ENCODE measurements around the gene CHMP4B. TPM values are rescaled to one million over a fixed set of nuclear protein-coding genes. Genes with fewer than 3 reads are reported as not detected.

CHMP4B gene
- total and polyA plus RNA-seq, 5 donors from 2014 or later, result 3.1 to 49.0 (median 4.8) TPM

GRCh38 chr20:33841436-33841799 is 30.3 kb downstream of the CHMP4B start:
- Histone ChIP-seq H3K27me3 (ENCODE audit: control insufficient read depth, insufficient read depth, low read length) (no peaks in the 10 kb centered on the region), H3K4me1 (ENCODE audit: control insufficient read depth, insufficient read depth, low read length, poor library complexity, severe bottlenecking) (peaks cover 44% of the 10 kb centered on the region), H3K27ac (ENCODE audit: insufficient read depth, low read length, poor library complexity, severe bottlenecking) (no peak overlapping the region), H3K9me3 (ENCODE audit: control insufficient read depth in 2 of 2, low read length in 2 of 2) (no peaks in the 10 kb centered on the region), H3K36me3 (ENCODE audit: control insufficient read depth, insufficient read depth, low read length) (no peaks in the 10 kb centered on the region), H3K4me3 (ENCODE audit: low read depth, low read length) (no peak overlapping the region)
- DNase-seq (no peak), ATAC-seq (ENCODE audit: low read depth in 2 of 2) (no peak)
- Mint-ChIP-seq H3K9me3 (no peaks in the 10 kb centered on the region), H3K36me3 (peaks cover 2% of the 10 kb centered on the region), H3K27ac (peak overlapping the region in 2 of 3 donors; percentile 47 to 68), H3K4me3 (peak overlapping the region in 1 of 4 donors; percentile 4), H3K4me1 (peaks cover 46 to 96% (median 69%) of the 10 kb centered on the region in 4 donors), H3K27me3 (no peaks in the 10 kb centered on the region)

- Histone ChIP-seq H3K27ac (ENCODE audit: insufficient read depth, low read length, poor library complexity, severe bottlenecking) (no peak overlapping the region), H3K27me3 (ENCODE audit: control insufficient read depth, insufficient read depth, low read length) (no peaks in the 10 kb centered on the region), H3K4me1 (ENCODE audit: control insufficient read depth, insufficient read depth, low read length, poor library complexity, severe bottlenecking) (peaks cover 50% of the 10 kb centered on the region), H3K9me3 (ENCODE audit: control insufficient read depth in 2 of 2, low read length in 2 of 2) (no peaks in the 10 kb centered on the region), H3K4me3 (ENCODE audit: low read depth, low read length) (peak overlapping the region; percentile 13), H3K36me3 (ENCODE audit: control insufficient read depth, insufficient read depth, low read length) (no peaks in the 10 kb centered on the region)
- Mint-ChIP-seq H3K9me3 (no peaks in the 10 kb centered on the region), H3K4me3 (peak overlapping the region in 2 of 4 donors; percentile 4 to 62), H3K4me1 (peaks cover 43 to 96% (median 71%) of the 10 kb centered on the region in 4 donors), H3K27me3 (no peaks in the 10 kb centered on the region), H3K27ac (peak overlapping the region in 2 of 3 donors; percentile 32 to 71), H3K36me3 (peaks cover 4% of the 10 kb centered on the region)
- no peak for ATAC-seq (ENCODE audit: low read depth in 2 of 2)
- DNase-seq, result no peak
Observed at GRCh38 chr20:33842346-33842745, 31.2 kb downstream of the CHMP4B start.

- H3K4me1 Mint-ChIP-seq, result peaks cover 38 to 92% (median 67%) of the 10 kb centered on the region in 4 donors
- DNase-seq (no peak), ATAC-seq (ENCODE audit: low read depth in 2 of 2) (no peak)
- Histone ChIP-seq H3K4me1 (ENCODE audit: control insufficient read depth, insufficient read depth, low read length, poor library complexity, severe bottlenecking) (peaks cover 44% of the 10 kb centered on the region), H3K4me3 (ENCODE audit: low read depth, low read length) (no peak overlapping the region), H3K27me3 (ENCODE audit: control insufficient read depth, insufficient read depth, low read length) (no peaks in the 10 kb centered on the region), H3K9me3 (ENCODE audit: control insufficient read depth in 2 of 2, low read length in 2 of 2) (no peaks in the 10 kb centered on the region), H3K36me3 (ENCODE audit: control insufficient read depth, insufficient read depth, low read length) (peaks cover 2% of the 10 kb centered on the region), H3K27ac (ENCODE audit: insufficient read depth, low read length, poor library complexity, severe bottlenecking) (no peak overlapping the region)
- H3K9me3 Mint-ChIP-seq, result no peaks in the 10 kb centered on the region
- H3K27ac Mint-ChIP-seq, result peak overlapping the region in 2 of 3 donors; percentile 27 to 71
- H3K36me3 Mint-ChIP-seq, result peaks cover 6% of the 10 kb centered on the region
- H3K4me3 Mint-ChIP-seq, result no peak overlapping the region
- H3K27me3 Mint-ChIP-seq, result no peaks in the 10 kb centered on the region
Observed at GRCh38 chr20:33843050-33843449, 31.9 kb downstream of the CHMP4B start.

- Mint-ChIP-seq H3K27ac (peak overlapping the region; percentile 14 to 71 (median 59)), H3K4me1 (peaks cover 38 to 88% (median 65%) of the 10 kb centered on the region in 4 donors), H3K36me3 (peaks cover 13% of the 10 kb centered on the region), H3K4me3 (peak overlapping the region in 3 of 4 donors; percentile 2 to 57 (median 13)), H3K9me3 (no peaks in the 10 kb centered on the region), H3K27me3 (no peaks in the 10 kb centered on the region)
- DNase-seq (peak in 1 of 3 donors; percentile 54), ATAC-seq (ENCODE audit: low read depth in 2 of 2) (peak; percentile 70 to 75)
- H3K27me3 ChIP-seq (ENCODE audit: control insufficient read depth, insufficient read depth, low read length), result no peaks in the 10 kb centered on the region
- no peaks in the 10 kb centered on the region for H3K9me3 ChIP-seq (ENCODE audit: control insufficient read depth in 2 of 2, low read length in 2 of 2)
- peaks cover 10% of the 10 kb centered on the region for H3K36me3 ChIP-seq (ENCODE audit: control insufficient read depth, insufficient read depth, low read length)
- H3K27ac ChIP-seq (ENCODE audit: insufficient read depth, low read length, poor library complexity, severe bottlenecking), result no peak overlapping the region
- peaks cover 44% of the 10 kb centered on the region for H3K4me1 ChIP-seq (ENCODE audit: control insufficient read depth, insufficient read depth, low read length, poor library complexity, severe bottlenecking)
- peak overlapping the region; percentile 46 for H3K4me3 ChIP-seq (ENCODE audit: low read depth, low read length)
Observed at GRCh38 chr20:33843854-33844253, 32.7 kb downstream of the CHMP4B start.

- Mint-ChIP-seq H3K4me3 (no peak overlapping the region), H3K4me1 (peaks cover 34 to 69% (median 57%) of the 10 kb centered on the region in 4 donors), H3K9me3 (no peaks in the 10 kb centered on the region), H3K36me3 (peaks cover 24% of the 10 kb centered on the region), H3K27me3 (no peaks in the 10 kb centered on the region), H3K27ac (peak overlapping the region; percentile 72 to 88 (median 83))
- Histone ChIP-seq H3K4me1 (ENCODE audit: control insufficient read depth, insufficient read depth, low read length, poor library complexity, severe bottlenecking) (peaks cover 39% of the 10 kb centered on the region), H3K27ac (ENCODE audit: insufficient read depth, low read length, poor library complexity, severe bottlenecking) (no peak overlapping the region), H3K27me3 (ENCODE audit: control insufficient read depth, insufficient read depth, low read length) (no peaks in the 10 kb centered on the region), H3K36me3 (ENCODE audit: control insufficient read depth, insufficient read depth, low read length) (peaks cover 30% of the 10 kb centered on the region), H3K9me3 (ENCODE audit: control insufficient read depth in 2 of 2, low read length in 2 of 2) (no peaks in the 10 kb centered on the region), H3K4me3 (ENCODE audit: low read depth, low read length) (no peak overlapping the region)
- ATAC-seq (ENCODE audit: low read depth in 2 of 2) (no peak), DNase-seq (no peak)
Observed at GRCh38 chr20:33846291-33846935, 35.3 kb downstream of the CHMP4B start.

- Histone ChIP-seq H3K4me1 (ENCODE audit: control insufficient read depth, insufficient read depth, low read length, poor library complexity, severe bottlenecking) (peaks cover 33% of the 10 kb centered on the region), H3K27ac (ENCODE audit: insufficient read depth, low read length, poor library complexity, severe bottlenecking) (no peak overlapping the region), H3K36me3 (ENCODE audit: control insufficient read depth, insufficient read depth, low read length) (peaks cover 36% of the 10 kb centered on the region), H3K4me3 (ENCODE audit: low read depth, low read length) (no peak overlapping the region), H3K9me3 (ENCODE audit: control insufficient read depth in 2 of 2, low read length in 2 of 2) (no peaks in the 10 kb centered on the region), H3K27me3 (ENCODE audit: control insufficient read depth, insufficient read depth, low read length) (no peaks in the 10 kb centered on the region)
- H3K27ac Mint-ChIP-seq, result peak overlapping the region; percentile 72 to 88 (median 79)
- peaks cover 26% of the 10 kb centered on the region for H3K36me3 Mint-ChIP-seq
- no peaks in the 10 kb centered on the region for H3K27me3 Mint-ChIP-seq
- H3K9me3 Mint-ChIP-seq, result no peaks in the 10 kb centered on the region
- H3K4me3 Mint-ChIP-seq, result peak overlapping the region in 2 of 4 donors; percentile 0 to 21
- DNase-seq (no peak), ATAC-seq (ENCODE audit: low read depth in 2 of 2) (no peak)
- H3K4me1 Mint-ChIP-seq, result peaks cover 33 to 68% (median 53%) of the 10 kb centered on the region in 4 donors
Observed at GRCh38 chr20:33847006-33847405, 35.9 kb downstream of the CHMP4B start.

- DNase-seq (no peak), ATAC-seq (ENCODE audit: low read depth in 2 of 2) (no peak)
- Mint-ChIP-seq H3K27me3 (no peaks in the 10 kb centered on the region), H3K27ac (peak overlapping the region in 2 of 3 donors; percentile 72 to 88), H3K36me3 (peaks cover 39% of the 10 kb centered on the region), H3K4me3 (no peak overlapping the region), H3K4me1 (peaks cover 25 to 68% (median 53%) of the 10 kb centered on the region in 4 donors), H3K9me3 (no peaks in the 10 kb centered on the region)
- peaks cover 50% of the 10 kb centered on the region for H3K36me3 ChIP-seq (ENCODE audit: control insufficient read depth, insufficient read depth, low read length)
- H3K4me1 ChIP-seq (ENCODE audit: control insufficient read depth, insufficient read depth, low read length, poor library complexity, severe bottlenecking), result peaks cover 28% of the 10 kb centered on the region
- no peak overlapping the region for H3K27ac ChIP-seq (ENCODE audit: insufficient read depth, low read length, poor library complexity, severe bottlenecking)
- no peaks in the 10 kb centered on the region for H3K9me3 ChIP-seq (ENCODE audit: control insufficient read depth in 2 of 2, low read length in 2 of 2)
- H3K4me3 ChIP-seq (ENCODE audit: low read depth, low read length), result no peak overlapping the region
- H3K27me3 ChIP-seq (ENCODE audit: control insufficient read depth, insufficient read depth, low read length), result no peaks in the 10 kb centered on the region
Observed at GRCh38 chr20:33848391-33848790, 37.2 kb downstream of the CHMP4B start.

- H3K27me3 ChIP-seq (ENCODE audit: control insufficient read depth, insufficient read depth, low read length), result no peaks in the 10 kb centered on the region
- H3K9me3 ChIP-seq (ENCODE audit: control insufficient read depth in 2 of 2, low read length in 2 of 2), result no peaks in the 10 kb centered on the region
- peaks cover 13 to 62% (median 44%) of the 10 kb centered on the region in 4 donors for H3K4me1 Mint-ChIP-seq
- H3K4me1 ChIP-seq (ENCODE audit: control insufficient read depth, insufficient read depth, low read length, poor library complexity, severe bottlenecking), result peaks cover 18% of the 10 kb centered on the region
- H3K27ac Mint-ChIP-seq, result peak overlapping the region in 2 of 3 donors; percentile 11 to 86
- peaks cover 62% of the 10 kb centered on the region for H3K36me3 ChIP-seq (ENCODE audit: control insufficient read depth, insufficient read depth, low read length)
- H3K27ac ChIP-seq (ENCODE audit: insufficient read depth, low read length, poor library complexity, severe bottlenecking), result no peak overlapping the region
- DNase-seq (no peak), ATAC-seq (ENCODE audit: low read depth in 2 of 2) (no peak)
- no peaks in the 10 kb centered on the region for H3K9me3 Mint-ChIP-seq
- no peaks in the 10 kb centered on the region for H3K27me3 Mint-ChIP-seq
- no peak overlapping the region for H3K4me3 ChIP-seq (ENCODE audit: low read depth, low read length)
- H3K4me3 Mint-ChIP-seq, result no peak overlapping the region
- peaks cover 47% of the 10 kb centered on the region for H3K36me3 Mint-ChIP-seq
Observed at GRCh38 chr20:33850159-33850558, 39.0 kb downstream of the CHMP4B start.
